Testis (tissue), 3 donors: ENCODE data around the gene ARHGAP31. TPM values are rescaled to one million over a fixed set of nuclear protein-coding genes. Genes with fewer than 3 reads are reported as not detected.

Experiments used
- DNase-seq: peaks from one replicate; pipeline ENCODE4 v3.0.0-alpha.2; 2019
- H3K27ac ChIP-seq, 2 donors: fragments of 200-600 bp; sonication (generic); one replicate each; pipeline ENCODE4 v1.5.1; 2019
- H3K27me3 ChIP-seq: fragments of 200-600 bp; sonication (generic); one replicate; pipeline ENCODE4 v1.5.1; 2019
- H3K36me3 ChIP-seq: fragments of 200-600 bp; sonication (generic); one replicate; pipeline ENCODE4 v1.5.1; 2017; ENCODE audit warnings: low read depth; ENCODE audit errors: missing control alignments
- H3K4me1 ChIP-seq: fragments of 200-600 bp; sonication (generic); one replicate; pipeline ENCODE4 v1.5.1; 2019
- H3K4me3 ChIP-seq, 2 donors: fragments of 200-600 bp; sonication (generic); one replicate each; pipeline ENCODE4 v1.5.1; 2017 to 2019
- H3K9me3 ChIP-seq: fragments of 200-600 bp; sonication (generic); one replicate; pipeline ENCODE4 v1.5.1; 2017
- CTCF ChIP-seq, 3 experiments: fragments of 450-650 bp in 2 of 3; fragments of 200-600 bp in 1 of 3; sonication (generic) in 1 of 3; IDR thresholded peaks; one replicate each; pipeline ENCODE4 v1.5.1; 2016 to 2019; ENCODE audit warnings: antibody characterized with exemption in 3 of 3, mild to moderate bottlenecking in 2 of 3, moderate library complexity in 1 of 3
- POLR2A ChIP-seq: fragments of 450-650 bp; IDR thresholded peaks from one replicate; pipeline ENCODE4 v1.6.1; 2017; ENCODE audit warnings: antibody characterized with exemption, mild to moderate bottlenecking, moderate library complexity
- WGBS, 2 donors: methylation state at CpG; one replicate each; pipeline ENCODE4 v1.1.5; 2018; 5-methylcytosine and 5-hydroxymethylcytosine counted together
- intact Hi-C: fragments of 100-400 bp; cut with DNase I; formaldehyde crosslinking; loops from one replicate; pipeline ENCODE4 v1.15.1; 2023; ENCODE audit warnings: low total_unique reads
- polyA plus RNA-seq: library from polyadenylated mRNA; stranded (reverse); fragments of 350-450 nt; fragmentation: Illumina TruSeq; extraction: RNeasy Lipid Tissue Mini Kit (QIAGEN cat#74804); gene quantifications from one replicate; pipeline ENCODE4 v1.2.3, GENCODE V29; 2014; ENCODE audit warnings: low read depth, low replicate concordance; ENCODE audit not compliant: insufficient read depth
- total RNA-seq, 2 donors: library from RNA; depleted of rRNA; stranded (reverse); fragments of >200 nt; gene quantifications; one replicate each; pipeline ENCODE4 v1.2.3, GENCODE V29; 2016

ARHGAP31 gene
- total and polyA plus RNA-seq, 3 donors from 2014 or later = 5.2 to 6.2 (median 5.6) TPM

- no peaks in the 10 kb centered on the region for H3K9me3 ChIP-seq
- intact Hi-C loops = no loop called here
- TF ChIP-seq CTCF (IDR thresholded peaks at IDR 0.05) (no peak), POLR2A (no peak)
- H3K27ac ChIP-seq = no peak overlapping the region
- no peaks in the 10 kb centered on the region for H3K4me1 ChIP-seq
- 60 to 77% methylated on average over 8 of the region's 8 CpGs for WGBS, 2 donors
- H3K4me3 ChIP-seq = no peak overlapping the region
- no peaks in the 10 kb centered on the region for H3K36me3 ChIP-seq
- no peaks in the 10 kb centered on the region for H3K27me3 ChIP-seq
- no peak for DNase-seq
Observed at GRCh38 chr3:119417771-119418512, 123.8 kb downstream of the ARHGAP31 start.

- intact Hi-C loops = no loop called here
- no peaks in the 10 kb centered on the region for H3K9me3 ChIP-seq
- no peaks in the 10 kb centered on the region for H3K36me3 ChIP-seq
- H3K4me1 ChIP-seq = no peaks in the 10 kb centered on the region
- no peak for TF ChIP-seq POLR2A
- no peak for TF ChIP-seq CTCF (IDR thresholded peaks at IDR 0.05)
- no peak for DNase-seq
- H3K27me3 ChIP-seq = no peaks in the 10 kb centered on the region
- H3K27ac ChIP-seq = no peak overlapping the region
- no peak overlapping the region for H3K4me3 ChIP-seq
Observed at GRCh38 chr3:119418641-119419040, 124.5 kb downstream of the ARHGAP31 start.

- H3K36me3 ChIP-seq = no peaks in the 10 kb centered on the region
- no peaks in the 10 kb centered on the region for H3K9me3 ChIP-seq
- WGBS, 2 donors = 46 to 61% methylated on average over 2 of the region's 2 CpGs
- no peak for DNase-seq
- H3K4me1 ChIP-seq = no peaks in the 10 kb centered on the region
- intact Hi-C loops = no loop called here
- TF ChIP-seq POLR2A = no peak
- TF ChIP-seq CTCF (IDR thresholded peaks at IDR 0.05) = no peak
- H3K27me3 ChIP-seq = no peaks in the 10 kb centered on the region
- no peak overlapping the region for H3K4me3 ChIP-seq
- H3K27ac ChIP-seq = no peak overlapping the region
Observed at GRCh38 chr3:119420196-119420595, 126.0 kb downstream of the ARHGAP31 start.

- Histone ChIP-seq H3K4me1 (no peaks in the 10 kb centered on the region), H3K27ac (no peak overlapping the region), H3K4me3 (no peak overlapping the region), H3K36me3 (no peaks in the 10 kb centered on the region), H3K9me3 (no peaks in the 10 kb centered on the region), H3K27me3 (no peaks in the 10 kb centered on the region)
- 93 to 96% methylated on average over 1 of the region's 1 CpG for WGBS, 2 donors
- TF ChIP-seq POLR2A (no peak), CTCF (IDR thresholded peaks at IDR 0.05) (no peak)
- DNase-seq = no peak
- intact Hi-C loops = no loop called here
Observed at GRCh38 chr3:119427669-119428068, 133.5 kb downstream of the ARHGAP31 start.

- Histone ChIP-seq H3K27me3 (no peaks in the 10 kb centered on the region), H3K9me3 (no peaks in the 10 kb centered on the region), H3K27ac (no peak overlapping the region), H3K4me3 (no peak overlapping the region), H3K4me1 (no peaks in the 10 kb centered on the region), H3K36me3 (no peaks in the 10 kb centered on the region)
- 94 to 100% methylated on average over 1 of the region's 1 CpG for WGBS, 2 donors
- TF ChIP-seq POLR2A (no peak), CTCF (IDR thresholded peaks at IDR 0.05) (no peak)
- no peak for DNase-seq
- intact Hi-C loops = no loop called here
Observed at GRCh38 chr3:119428538-119428937, 134.4 kb downstream of the ARHGAP31 start.
